Thoracic aorta (tissue), 2 donors: ENCODE data around the gene CLCNKB. TPM values are rescaled to one million over a fixed set of nuclear protein-coding genes. Genes with fewer than 3 reads are reported as not detected.

Experiments used
- ATAC-seq: fragments of 150-250 bp; one replicate; pipeline ENCODE4 v1.8.0; 2017; ENCODE audit warnings: low read depth; ENCODE audit not compliant: insufficient number of reproducible peaks, low FRiP score
- DNase-seq: peaks from one replicate; pipeline ENCODE4 v3.0.0-alpha.2; 2020; ENCODE audit warnings: low spot score
- H3K27ac ChIP-seq, 2 donors: fragments of 200-600 bp; sonication (generic); 1 replicate in 1 of 2; 2 replicates in 1 of 2; pipeline ENCODE4 v1.5.1; 2016; ENCODE audit warnings: mild to moderate bottlenecking in 2 of 2, moderate library complexity in 2 of 2
- H3K27me3 ChIP-seq: fragments of 200-600 bp; sonication (generic); replicated peaks from 2 replicates; pipeline ENCODE4 v1.6.0; 2016; ENCODE audit warnings: mild to moderate bottlenecking; ENCODE audit not compliant: insufficient read depth
- H3K36me3 ChIP-seq: fragments of 200-600 bp; sonication (generic); one replicate; pipeline ENCODE4 v1.5.1; 2016
- H3K4me1 ChIP-seq, 2 donors: fragments of 200-600 bp; sonication (generic); 1 replicate in 1 of 2; 2 replicates in 1 of 2; pipeline versions ENCODE4 v1.5.1 to v1.6.0; 2016; ENCODE audit warnings: low read depth in 2 of 2, mild to moderate bottlenecking in 1 of 2; ENCODE audit not compliant: control insufficient read depth in 1 of 2
- H3K4me3 ChIP-seq: fragments of 200-600 bp; sonication (generic); 2 replicates; pipeline ENCODE4 v1.5.1; 2016; ENCODE audit warnings: mild to moderate bottlenecking
- H3K9me3 ChIP-seq: fragments of 200-600 bp; sonication (generic); 2 replicates; pipeline ENCODE4 v1.5.1; 2016
- CTCF ChIP-seq: fragments of 200-600 bp; sonication (generic); IDR thresholded peaks from one replicate; pipeline ENCODE4 v1.5.1; 2019; ENCODE audit warnings: antibody characterized with exemption
- total RNA-seq, 2 donors: library from RNA; depleted of rRNA; stranded (reverse); fragments of >200 nt; gene quantifications; one replicate each; pipeline versions ENCODE4 v1.1.0 to v1.2.3, GENCODE V29; 2016

CLCNKB gene
- total RNA-seq, 2 donors from 2014 or later, result not detected

DNA sequence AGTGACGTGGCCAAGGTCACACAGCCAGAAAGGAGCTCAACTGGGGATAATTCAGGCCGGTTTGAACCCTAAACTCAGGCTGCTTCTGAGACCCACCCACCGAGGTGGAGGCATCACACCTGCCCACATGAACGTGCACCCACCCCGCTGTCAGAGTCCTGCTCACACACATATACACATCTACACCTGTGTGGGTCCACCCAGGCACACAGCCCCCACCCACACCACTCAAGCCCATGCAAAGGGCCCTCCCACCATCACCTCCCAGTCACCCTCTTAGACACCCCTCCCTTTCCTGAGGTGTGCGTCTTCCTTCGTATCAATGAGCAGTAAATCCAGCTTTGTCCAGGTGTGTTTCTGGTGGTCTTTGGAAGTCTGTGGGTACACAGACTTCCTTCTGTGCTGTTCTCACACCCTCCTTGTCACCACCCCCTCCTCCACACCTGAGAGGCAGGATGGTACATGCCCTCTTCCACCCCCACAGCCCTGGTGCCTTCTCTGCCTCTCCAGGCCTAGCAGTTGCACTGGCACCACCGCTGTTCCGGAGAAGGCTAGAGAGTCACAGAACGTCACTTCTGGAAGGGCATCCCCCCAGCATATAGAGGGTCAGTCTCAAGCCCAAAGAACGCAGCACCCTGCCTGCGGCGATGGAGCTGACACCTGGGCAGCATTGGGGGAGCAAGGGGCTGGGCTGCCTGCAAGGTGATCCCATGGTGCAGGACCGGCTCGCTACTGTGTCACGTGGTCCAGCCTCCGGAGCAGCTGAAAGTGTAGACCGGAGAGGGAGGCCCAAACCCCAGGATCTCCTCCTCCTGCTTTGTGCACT, 48.7 kb downstream of the CLCNKB start:
- H3K4me3 ChIP-seq, result no peak overlapping the region
- no peaks in the 10 kb centered on the region for H3K9me3 ChIP-seq
- DNase-seq, result no peak
- no peaks in the 10 kb centered on the region for H3K27me3 ChIP-seq
- no peaks in the 10 kb centered on the region for H3K4me1 ChIP-seq
- H3K27ac ChIP-seq, result no peak overlapping the region
- ATAC-seq, result no peak
- no peaks in the 10 kb centered on the region for H3K36me3 ChIP-seq
- no peak for TF ChIP-seq CTCF

- Histone ChIP-seq H3K27me3 (no peaks in the 10 kb centered on the region), H3K4me1 (no peaks in the 10 kb centered on the region), H3K4me3 (no peak overlapping the region), H3K36me3 (no peaks in the 10 kb centered on the region), H3K27ac (no peak overlapping the region), H3K9me3 (no peaks in the 10 kb centered on the region)
- ATAC-seq, result no peak
- DNase-seq, result no peak
- TF ChIP-seq CTCF, result no peak
These were observed 49.4 kb downstream of the CLCNKB start for GRCh38 chr1:16092923-16093511.

GRCh38 chr1:16093611-16094010, 50.0 kb downstream of the CLCNKB start:
- no peak for TF ChIP-seq CTCF
- no peaks in the 10 kb centered on the region for H3K27me3 ChIP-seq
- ATAC-seq (no peak), DNase-seq (no peak)
- H3K4me1 ChIP-seq, result no peaks in the 10 kb centered on the region
- no peak overlapping the region for H3K27ac ChIP-seq
- no peaks in the 10 kb centered on the region for H3K9me3 ChIP-seq
- no peaks in the 10 kb centered on the region for H3K36me3 ChIP-seq
- H3K4me3 ChIP-seq, result no peak overlapping the region

GRCh38 chr1:16094453-16095158, 51.0 kb downstream of the CLCNKB start:
- H3K9me3 ChIP-seq, result no peaks in the 10 kb centered on the region
- H3K27me3 ChIP-seq, result no peaks in the 10 kb centered on the region
- H3K27ac ChIP-seq, result no peak overlapping the region
- no peak overlapping the region for H3K4me3 ChIP-seq
- no peaks in the 10 kb centered on the region for H3K4me1 ChIP-seq
- no peak for TF ChIP-seq CTCF
- ATAC-seq, result no peak
- H3K36me3 ChIP-seq, result no peaks in the 10 kb centered on the region
- no peak for DNase-seq

DNA sequence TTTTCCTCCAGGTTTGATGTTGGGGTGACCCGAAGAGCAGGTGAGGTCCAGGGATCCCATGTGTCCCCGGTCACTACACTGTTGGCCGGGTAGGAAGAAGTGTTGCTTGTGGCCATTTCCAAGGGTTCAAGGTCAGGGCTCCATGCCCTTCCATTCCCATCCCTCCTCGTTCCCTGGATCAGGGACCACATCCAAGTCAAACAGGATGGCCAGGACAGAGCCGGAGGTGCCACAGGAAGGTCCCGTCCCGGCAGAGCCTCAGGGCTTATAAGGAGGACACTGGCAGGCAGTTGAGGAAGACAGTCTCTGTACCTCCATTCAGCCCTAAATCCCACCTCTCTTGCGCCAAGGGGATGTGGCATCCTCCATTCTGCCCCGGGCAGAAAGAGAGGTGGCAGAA, 51.9 kb downstream of the CLCNKB start:
- Histone ChIP-seq H3K4me1 (no peaks in the 10 kb centered on the region), H3K4me3 (no peak overlapping the region), H3K27me3 (no peaks in the 10 kb centered on the region), H3K9me3 (no peaks in the 10 kb centered on the region), H3K36me3 (no peaks in the 10 kb centered on the region), H3K27ac (no peak overlapping the region)
- no peak for TF ChIP-seq CTCF
- ATAC-seq (no peak), DNase-seq (no peak)
